GM19023 (cell line): ENCODE data around the gene VSIG10L2.
A peak's percentile ranks its signal among the peaks of the same experiment; 100 is the strongest.
"Not testable (repeated sequence)": the region's sequence is repeated elsewhere in the genome, so short reads cannot be mapped to it uniquely, and the experiment has no call there.

Experiments used
- ATAC-seq: cut with Tn5 transposase; IDR thresholded peaks from one replicate; pipeline ENCODE4 v1.9.1; 2021; ENCODE audit warnings: mild to moderate bottlenecking, moderate library complexity; ENCODE audit not compliant: unreplicated experiment

VSIG10L2 gene

GRCh38 chr11:125945797-125946520 is at the start of gene VSIG10L2:
Gene VSIG10L2 (plus strand): TSS chr11:125946044. CDS start chr11:125946056, 12 bp downstream.
- no peak for ATAC-seq

DNA sequence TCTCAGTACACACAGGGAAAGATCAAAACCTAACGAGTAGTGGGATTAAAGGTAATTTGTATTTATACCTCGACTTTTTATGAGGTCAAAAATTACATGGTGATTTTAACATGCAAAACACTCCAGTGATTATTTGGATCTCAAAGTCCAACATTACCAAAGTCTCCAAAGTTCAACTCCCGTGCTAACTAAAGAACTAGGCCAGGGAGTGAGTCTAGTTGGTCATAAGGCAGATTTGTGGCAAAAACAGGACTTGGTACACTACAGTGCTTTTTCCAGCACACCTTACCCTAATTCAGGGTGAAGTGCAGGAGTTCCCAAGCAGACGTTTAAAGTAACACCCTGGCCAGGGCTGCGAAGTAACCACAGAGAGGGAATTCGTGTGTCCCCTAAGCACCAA is 44.0 kb upstream of the VSIG10L2 start:
- ATAC-seq: no peak

DNA sequence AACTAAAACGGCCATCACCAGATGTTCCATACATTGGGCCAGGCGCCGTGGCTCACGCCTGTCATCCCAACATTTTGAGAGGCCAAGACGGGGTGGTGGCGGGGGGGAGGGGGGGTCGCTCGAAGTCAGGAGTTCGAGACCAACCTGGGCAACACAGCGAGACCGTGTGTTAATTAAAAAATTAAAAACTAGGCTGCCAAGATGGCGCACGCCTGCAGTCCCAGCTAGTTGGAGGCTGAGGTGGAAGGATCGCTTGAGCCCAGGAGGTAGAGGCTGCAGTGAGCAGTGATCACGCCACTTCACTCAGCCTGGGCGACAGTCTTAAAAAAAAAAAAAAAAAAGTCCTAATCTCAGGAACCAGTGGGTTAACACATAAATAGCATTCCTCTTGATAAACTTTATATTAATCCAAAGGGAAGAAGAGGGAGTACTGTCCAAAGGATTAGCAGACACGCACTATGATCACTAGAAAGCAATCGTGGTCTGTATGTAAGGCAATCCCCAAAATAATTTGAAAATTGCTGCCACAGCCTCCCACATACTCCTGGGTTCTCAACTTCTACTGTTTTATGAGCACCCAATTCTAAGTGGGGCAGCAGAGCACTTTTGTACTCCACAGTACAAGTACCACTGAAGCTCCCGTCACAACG is 43.4 kb upstream of the VSIG10L2 start:
- no peak for ATAC-seq

DNA sequence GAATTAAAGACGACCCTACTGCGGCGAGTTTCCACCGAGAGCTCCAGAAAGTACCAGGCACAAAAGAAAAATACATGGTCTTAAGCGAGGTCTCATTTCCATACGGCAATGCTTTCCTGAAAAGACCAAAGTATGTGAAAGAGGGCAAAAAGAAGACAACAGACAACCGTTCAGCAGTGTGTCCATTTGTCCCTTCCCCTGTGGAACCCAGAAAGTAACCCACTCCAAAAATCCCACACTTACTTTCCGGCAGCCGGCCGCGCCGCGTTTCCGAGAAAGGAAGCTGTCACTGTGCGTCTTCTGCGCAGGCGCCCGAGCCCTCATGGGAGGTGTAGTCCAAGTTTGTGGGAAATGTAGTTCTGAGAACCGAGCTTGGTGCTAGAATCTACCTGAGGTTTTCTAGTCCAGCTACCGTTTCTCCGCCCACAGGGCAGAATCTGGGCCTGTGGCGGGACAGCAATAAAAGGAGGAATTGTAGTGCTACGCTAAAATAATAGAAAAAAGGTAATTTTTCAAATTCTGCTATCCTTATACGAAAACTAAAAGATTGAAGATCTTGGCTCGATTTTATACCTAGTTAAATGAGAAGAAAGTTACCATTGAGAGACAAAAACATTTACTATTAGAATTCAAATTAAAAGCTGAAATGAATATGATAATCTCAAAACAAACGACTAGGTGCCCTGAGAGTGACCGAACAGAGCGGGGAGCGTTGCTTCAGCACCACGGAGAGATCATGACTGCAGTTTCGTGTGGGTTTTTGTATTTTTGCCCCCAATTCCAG is 42.7 kb upstream of the VSIG10L2 start, which contains the start of gene PUS3:
Gene PUS3, minus strand, starts transcription at position 280 of the 784 bp plus-strand sequence. CDS start 6,922 bp downstream, outside the sequence.
- peak; percentile 96 for ATAC-seq

- no peak for ATAC-seq
Measured at GRCh38 chr11:125903711-125904659, 41.9 kb upstream of the VSIG10L2 start, which contains the start of gene DDX25. Gene DDX25 (plus strand): TSS chr11:125904508. CDS start chr11:125904518, 10 bp downstream.

DNA sequence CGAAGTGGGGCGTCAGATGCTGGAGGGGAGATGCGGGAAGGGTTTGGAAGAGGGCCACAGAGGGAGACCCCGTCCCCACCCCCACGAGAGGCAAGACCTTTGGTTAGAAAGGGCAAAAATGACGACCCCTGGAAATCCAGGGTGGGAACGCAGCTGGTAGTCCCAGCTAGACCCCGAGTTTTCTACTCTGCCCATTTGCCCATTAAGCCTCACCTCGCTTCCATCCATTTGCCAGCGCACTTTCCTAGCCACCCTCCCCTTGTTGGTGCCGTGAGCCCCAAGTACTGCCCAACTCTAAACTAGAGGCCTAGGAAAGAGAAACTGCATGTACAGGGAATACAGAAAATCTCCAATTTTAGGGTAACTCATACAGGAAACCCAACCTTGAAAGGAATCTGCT is 41.2 kb upstream of the VSIG10L2 start:
- ATAC-seq: no peak

GRCh38 chr11:125910226-125910849 is 35.5 kb upstream of the VSIG10L2 start:
- no peak for ATAC-seq

DNA sequence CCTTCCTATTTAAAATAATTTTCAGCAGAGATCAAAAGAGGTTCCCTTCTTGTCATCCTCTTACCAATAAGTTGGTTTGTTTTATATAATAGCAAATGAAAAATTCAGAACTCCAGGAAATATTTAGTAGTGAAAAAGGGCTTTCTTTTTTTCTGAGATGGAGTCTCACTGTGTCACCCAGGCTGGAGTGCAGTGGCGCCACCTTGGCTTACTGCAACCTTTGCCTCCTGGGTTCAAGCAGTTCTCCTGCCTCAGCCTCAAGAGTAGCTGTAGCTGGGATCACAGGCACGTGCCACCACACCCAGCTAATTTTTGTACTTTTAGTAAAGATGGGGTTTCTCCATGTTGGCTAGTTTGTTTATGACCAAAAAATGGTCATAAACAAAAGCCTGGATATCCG is 31.2 kb upstream of the VSIG10L2 start:
- not testable (repeated sequence) for ATAC-seq

- ATAC-seq: no peak
Measured at GRCh38 chr11:125916683-125917347, 29.0 kb upstream of the VSIG10L2 start.

DNA sequence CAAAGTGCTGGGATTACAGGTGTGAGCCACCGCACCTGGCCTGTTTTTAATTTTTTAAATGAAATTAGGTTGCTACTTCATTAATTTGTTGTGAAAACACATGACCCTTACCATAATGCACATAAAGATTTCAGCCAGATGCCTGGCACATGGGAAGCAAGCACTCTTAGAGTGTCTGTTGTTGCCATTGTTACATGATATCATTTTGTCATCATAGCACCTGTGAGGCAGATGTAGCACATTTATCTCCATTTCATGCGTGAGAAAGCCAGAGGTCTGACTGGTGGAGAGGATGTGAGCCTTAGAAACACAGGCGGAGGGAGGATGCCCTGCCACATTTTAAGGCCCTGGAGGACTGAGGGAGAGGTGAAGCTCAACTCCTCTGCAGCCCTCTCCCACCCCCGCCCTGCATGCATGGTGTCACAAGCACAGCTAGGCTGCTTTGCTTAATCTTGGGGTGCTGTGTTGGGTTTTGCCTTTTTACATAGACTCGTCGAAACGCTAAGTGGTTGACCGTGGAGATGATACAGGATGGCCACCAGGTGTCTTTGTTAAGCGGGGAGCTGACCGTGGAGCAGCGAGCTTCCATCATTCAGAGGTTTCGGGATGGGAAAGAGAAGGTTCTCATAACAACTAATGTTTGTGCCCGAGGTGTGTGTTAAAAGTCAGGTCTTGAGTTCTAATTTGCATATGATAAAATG is 27.6 kb upstream of the VSIG10L2 start:
- no peak for ATAC-seq

GRCh38 chr11:125921042-125921441 is 24.8 kb upstream of the VSIG10L2 start:
- no peak for ATAC-seq

DNA sequence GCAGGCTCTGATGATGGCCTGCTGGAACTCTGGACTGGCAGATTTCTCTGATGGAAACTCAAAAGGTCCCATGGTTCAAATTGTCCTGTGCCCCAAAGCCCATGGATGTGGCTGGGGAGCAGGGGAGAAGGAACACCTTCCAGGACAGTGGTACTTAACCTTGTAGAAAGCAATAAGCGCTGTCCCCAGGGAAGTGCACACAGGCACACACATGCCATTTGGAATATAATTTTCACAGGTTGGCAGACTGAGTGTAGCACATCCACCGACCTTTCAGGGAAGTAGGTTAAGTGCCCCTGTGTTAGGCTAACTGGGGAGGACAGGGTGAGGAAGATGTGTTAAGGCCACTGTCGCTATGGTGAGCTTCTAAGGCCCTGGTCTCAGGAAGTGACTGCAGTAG is 23.7 kb upstream of the VSIG10L2 start:
- no peak for ATAC-seq

- ATAC-seq: no peak
Measured at GRCh38 chr11:125923012-125923579, 22.7 kb upstream of the VSIG10L2 start.

- ATAC-seq: no peak
Measured at GRCh38 chr11:125923633-125924032, 22.2 kb upstream of the VSIG10L2 start.

GRCh38 chr11:125924384-125925007 is 21.3 kb upstream of the VSIG10L2 start:
- ATAC-seq: no peak

DNA sequence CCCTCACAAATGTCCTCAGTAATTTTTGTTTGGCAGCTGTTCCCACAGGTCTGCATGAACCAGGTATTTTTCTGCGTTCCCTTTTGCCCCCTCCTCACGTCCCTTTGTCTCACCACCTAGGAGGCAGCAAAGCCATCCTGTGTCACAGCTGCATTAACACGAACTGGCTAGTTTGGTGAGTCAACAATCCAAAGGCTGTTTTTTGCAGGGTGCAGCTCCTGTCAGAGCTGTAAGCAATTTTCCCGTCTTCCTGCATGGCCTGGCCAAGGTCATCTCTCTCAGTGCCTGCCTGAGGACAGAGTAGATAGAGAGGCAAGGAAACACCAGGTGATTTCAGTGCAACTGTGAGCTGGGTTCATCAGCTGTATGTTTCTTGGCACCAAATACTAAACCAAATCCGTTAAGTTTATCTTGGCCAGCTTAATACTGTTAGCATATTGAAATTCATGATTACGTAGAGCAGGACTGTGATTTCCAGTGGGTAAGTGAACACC is 20.6 kb upstream of the VSIG10L2 start:
- ATAC-seq: no peak

- no peak for ATAC-seq
Measured at GRCh38 chr11:125925804-125926203, 20.0 kb upstream of the VSIG10L2 start.

GRCh38 chr11:125926682-125927081 is 19.2 kb upstream of the VSIG10L2 start:
- no peak for ATAC-seq
